Caki2 (cell line): Measurements from ENCODE around the gene PICK1. TPM values are rescaled to one million over a fixed set of nuclear protein-coding genes. Genes with fewer than 3 reads are reported as not detected.

Experiments used
- DNase-seq: peaks from one replicate; pipeline ENCODE4 v3.0.0-alpha.2; 2015; ENCODE audit warnings: low read depth
- in situ Hi-C: cut with HindIII; loops from 2 replicates; pipeline ENCODE4 v1.10.0; 2016; ENCODE audit warnings: low sequenced_read_pairs, low pct_unique_long_range_greater_than_20kb, mixed read lengths
- total RNA-seq: library from RNA; depleted of rRNA; stranded (reverse); fragments of >200 nt; shearing (Covaris generic); gene quantifications from 2 replicates; pipeline ENCODE4 v1.2.3, GENCODE V29; 2014; ENCODE audit warnings: low replicate concordance

Gene PICK1
- total RNA-seq, 1 experiment from 2014 or later, result 30.8 TPM

GRCh38 chr22:38081941-38082828 lies 25.0 kb downstream of the PICK1 start:
- DNase-seq, result no peak
- in situ Hi-C loops, result no loop called here

- in situ Hi-C loops, result no loop called here
- DNase-seq, result no peak
Measured at GRCh38 chr22:38082986-38083710, 25.9 kb downstream of the PICK1 start.

- in situ Hi-C loops, result no loop called here
- no peak for DNase-seq
Measured at GRCh38 chr22:38083931-38084631, 26.9 kb downstream of the PICK1 start, which contains the start of gene SLC16A8. TSS of gene SLC16A8 (minus strand) at chr22:38084184. CDS start at chr22:38082873, 1,311 bp downstream.

- in situ Hi-C loops, result no loop called here
- no peak for DNase-seq
Measured at GRCh38 chr22:38085056-38085455, 27.9 kb downstream of the PICK1 start.

- no peak for DNase-seq
- in situ Hi-C loops, result no loop called here
Measured at GRCh38 chr22:38085501-38085900, 28.3 kb downstream of the PICK1 start.

GRCh38 chr22:38086001-38086845 lies 29.0 kb downstream of the PICK1 start:
- in situ Hi-C loops, result no loop called here
- DNase-seq, result no peak

GRCh38 chr22:38086942-38087341 lies 29.7 kb downstream of the PICK1 start:
- in situ Hi-C loops, result no loop called here
- no peak for DNase-seq

GRCh38 chr22:38087855-38088254 lies 30.7 kb downstream of the PICK1 start:
- no peak for DNase-seq

GRCh38 chr22:38088629-38089473 lies 31.6 kb downstream of the PICK1 start:
- in situ Hi-C loops, result no loop called here
- DNase-seq, result no peak

More at GRCh38 chr22:38087855-38088254, 30.7 kb downstream of the PICK1 start:
- in situ Hi-C loops, result no loop called here

- in situ Hi-C loops, result no loop called here
- DNase-seq, result no peak
Measured at GRCh38 chr22:38089474-38089851, 32.3 kb downstream of the PICK1 start.

GRCh38 chr22:38097058-38097457 lies 39.9 kb downstream of the PICK1 start:
- in situ Hi-C loops, result no loop called here
- DNase-seq, result no peak

- DNase-seq, result no peak
- in situ Hi-C loops, result no loop called here
Measured at GRCh38 chr22:38097557-38098409, 40.6 kb downstream of the PICK1 start.

- no peak for DNase-seq
- in situ Hi-C loops, result no loop called here
Measured at GRCh38 chr22:38098410-38099249, 41.4 kb downstream of the PICK1 start.

GRCh38 chr22:38103641-38104040 lies 46.4 kb downstream of the PICK1 start:
- no peak for DNase-seq
- in situ Hi-C loops, result no loop called here

GRCh38 chr22:38104084-38104483 lies 46.9 kb downstream of the PICK1 start:
- in situ Hi-C loops, result no loop called here
- no peak for DNase-seq
